HUES48 (cell line): ENCODE data around the gene DCC.

Experiments
- H3K27ac ChIP-seq: one replicate; pipeline ENCODE4 v1.7.0; 2013; ENCODE audit warnings: low read depth, low read length, inconsistent platforms
- H3K27me3 ChIP-seq: 2 replicates; pipeline ENCODE4 v1.6.1; 2013; ENCODE audit warnings: mild to moderate bottlenecking, low read length; ENCODE audit not compliant: control insufficient read depth, insufficient read depth
- H3K36me3 ChIP-seq: 2 replicates; pipeline ENCODE4 v1.6.1; 2013; ENCODE audit warnings: low read length; ENCODE audit not compliant: control insufficient read depth, insufficient read depth
- H3K4me1 ChIP-seq: 2 replicates; pipeline ENCODE4 v1.6.1; 2013; ENCODE audit warnings: mild to moderate bottlenecking, low read length; ENCODE audit not compliant: control insufficient read depth, insufficient read depth
- H3K4me3 ChIP-seq: 2 replicates; pipeline ENCODE4 v1.5.1; 2013; ENCODE audit warnings: mild to moderate bottlenecking, low read depth, low read length
- H3K9ac ChIP-seq: 2 replicates; pipeline ENCODE4 v1.6.1; 2013; ENCODE audit warnings: mild to moderate bottlenecking, low read depth, low read length, moderate library complexity
- H3K9me3 ChIP-seq: 2 replicates; pipeline ENCODE4 v1.6.1; 2013; ENCODE audit warnings: low read length; ENCODE audit not compliant: control insufficient read depth, insufficient read depth

DCC gene

GRCh38 chr18:53241161-53241560, 901.2 kb downstream of the DCC start:
- Histone ChIP-seq H3K9ac (no peak overlapping the region), H3K36me3 (no peaks in the 10 kb centered on the region), H3K27me3 (no peaks in the 10 kb centered on the region), H3K4me3 (no peak overlapping the region), H3K27ac (no peak overlapping the region), H3K9me3 (no peaks in the 10 kb centered on the region), H3K4me1 (no peaks in the 10 kb centered on the region)

GRCh38 chr18:53253789-53254188, 913.8 kb downstream of the DCC start:
- H3K27ac ChIP-seq = peak overlapping the region; percentile 59
- no peaks in the 10 kb centered on the region for H3K36me3 ChIP-seq
- peak overlapping the region; percentile 22; the same call in 1 of the 2 replicates for H3K4me3 ChIP-seq
- peaks cover 16% of the 10 kb centered on the region for H3K4me1 ChIP-seq
- H3K27me3 ChIP-seq = no peaks in the 10 kb centered on the region
- H3K9me3 ChIP-seq = no peaks in the 10 kb centered on the region
- no peak overlapping the region for H3K9ac ChIP-seq

GRCh38 chr18:53254265-53254664, 914.3 kb downstream of the DCC start:
- Histone ChIP-seq H3K36me3 (no peaks in the 10 kb centered on the region), H3K27ac (peak overlapping the region; percentile 59), H3K4me3 (peak overlapping the region; percentile 22; the same call in 1 of the 2 replicates), H3K4me1 (peaks cover 16% of the 10 kb centered on the region), H3K9ac (no peak overlapping the region), H3K27me3 (no peaks in the 10 kb centered on the region), H3K9me3 (no peaks in the 10 kb centered on the region)

- Histone ChIP-seq H3K9ac (no peak overlapping the region), H3K27me3 (no peaks in the 10 kb centered on the region), H3K4me1 (no peaks in the 10 kb centered on the region), H3K36me3 (no peaks in the 10 kb centered on the region), H3K4me3 (no peak overlapping the region), H3K9me3 (peaks cover 7% of the 10 kb centered on the region; the same call in 1 of the 2 replicates), H3K27ac (no peak overlapping the region)
Measured at GRCh38 chr18:53261241-53261640, 921.2 kb downstream of the DCC start.

- H3K9me3 ChIP-seq = no peaks in the 10 kb centered on the region
- no peaks in the 10 kb centered on the region for H3K4me1 ChIP-seq
- H3K9ac ChIP-seq = no peak overlapping the region
- no peaks in the 10 kb centered on the region for H3K27me3 ChIP-seq
- no peak overlapping the region for H3K27ac ChIP-seq
- no peak overlapping the region for H3K4me3 ChIP-seq
- no peaks in the 10 kb centered on the region for H3K36me3 ChIP-seq
Measured at GRCh38 chr18:53266850-53267249, 926.9 kb downstream of the DCC start.

- no peaks in the 10 kb centered on the region for H3K9me3 ChIP-seq
Measured at GRCh38 chr18:53268455-53268854, 928.5 kb downstream of the DCC start.

GRCh38 chr18:53281406-53281805, 941.4 kb downstream of the DCC start:
- H3K9ac ChIP-seq = no peak overlapping the region
- H3K27me3 ChIP-seq = no peaks in the 10 kb centered on the region
- no peaks in the 10 kb centered on the region for H3K9me3 ChIP-seq
- no peaks in the 10 kb centered on the region for H3K36me3 ChIP-seq
- no peak overlapping the region for H3K27ac ChIP-seq
- H3K4me1 ChIP-seq = no peaks in the 10 kb centered on the region
- H3K4me3 ChIP-seq = no peak overlapping the region

More at GRCh38 chr18:53268455-53268854, 928.5 kb downstream of the DCC start:
- Histone ChIP-seq H3K27ac (no peak overlapping the region), H3K27me3 (no peaks in the 10 kb centered on the region), H3K4me1 (no peaks in the 10 kb centered on the region), H3K9ac (no peak overlapping the region), H3K36me3 (no peaks in the 10 kb centered on the region), H3K4me3 (no peak overlapping the region)

- Histone ChIP-seq H3K27ac (no peak overlapping the region), H3K9ac (no peak overlapping the region), H3K4me3 (no peak overlapping the region), H3K27me3 (no peaks in the 10 kb centered on the region), H3K4me1 (no peaks in the 10 kb centered on the region), H3K36me3 (no peaks in the 10 kb centered on the region), H3K9me3 (no peaks in the 10 kb centered on the region)
Measured at GRCh38 chr18:53283708-53284107, 943.7 kb downstream of the DCC start.

GRCh38 chr18:53305461-53305860, 965.5 kb downstream of the DCC start:
- H3K9me3 ChIP-seq = no peaks in the 10 kb centered on the region
- no peaks in the 10 kb centered on the region for H3K4me1 ChIP-seq
- H3K27me3 ChIP-seq = no peaks in the 10 kb centered on the region
- no peak overlapping the region for H3K4me3 ChIP-seq
- no peak overlapping the region for H3K9ac ChIP-seq
- no peak overlapping the region for H3K27ac ChIP-seq
- no peaks in the 10 kb centered on the region for H3K36me3 ChIP-seq

GRCh38 chr18:53319628-53320027, 979.6 kb downstream of the DCC start:
- no peaks in the 10 kb centered on the region for H3K9me3 ChIP-seq
- H3K4me3 ChIP-seq = no peak overlapping the region
- no peak overlapping the region for H3K9ac ChIP-seq
- H3K27ac ChIP-seq = no peak overlapping the region
- no peaks in the 10 kb centered on the region for H3K27me3 ChIP-seq
- H3K4me1 ChIP-seq = no peaks in the 10 kb centered on the region
- no peaks in the 10 kb centered on the region for H3K36me3 ChIP-seq

GRCh38 chr18:53322163-53322562, 982.2 kb downstream of the DCC start:
- H3K4me3 ChIP-seq = no peak overlapping the region
- no peaks in the 10 kb centered on the region for H3K9me3 ChIP-seq
- H3K27me3 ChIP-seq = no peaks in the 10 kb centered on the region
- no peak overlapping the region for H3K27ac ChIP-seq
- no peak overlapping the region for H3K9ac ChIP-seq
- H3K4me1 ChIP-seq = no peaks in the 10 kb centered on the region
- no peaks in the 10 kb centered on the region for H3K36me3 ChIP-seq

GRCh38 chr18:53324353-53324752, 984.4 kb downstream of the DCC start:
- Histone ChIP-seq H3K4me3 (no peak overlapping the region), H3K27ac (no peak overlapping the region), H3K27me3 (no peaks in the 10 kb centered on the region), H3K9ac (no peak overlapping the region), H3K36me3 (no peaks in the 10 kb centered on the region), H3K4me1 (no peaks in the 10 kb centered on the region), H3K9me3 (no peaks in the 10 kb centered on the region)
